DND-41 (cell line): Measurements from ENCODE around the gene TSHZ2.

ENCODE experiments used
- EZH2 ChIP-seq: IDR thresholded peaks from 3 replicates; pipeline ENCODE4 v1.6.1; 2012; ENCODE audit warnings: borderline replicate concordance, low read depth, mild to moderate bottlenecking, moderate library complexity, low read length, inconsistent platforms; ENCODE audit not compliant: severe bottlenecking
- TF ChIP-seq, protein P1 (sequence below): IDR thresholded peaks from 2 replicates; pipeline ENCODE4 v1.5.1; 2012; ENCODE audit warnings: borderline replicate concordance, low read length, moderate library complexity, mild to moderate bottlenecking; ENCODE audit not compliant: poor library complexity, severe bottlenecking; ENCODE audit errors: extremely low read depth

GRCh38 chr20:53349730-53350129, 377.6 kb downstream of the TSHZ2 start:
- TF ChIP-seq, protein P1, sequence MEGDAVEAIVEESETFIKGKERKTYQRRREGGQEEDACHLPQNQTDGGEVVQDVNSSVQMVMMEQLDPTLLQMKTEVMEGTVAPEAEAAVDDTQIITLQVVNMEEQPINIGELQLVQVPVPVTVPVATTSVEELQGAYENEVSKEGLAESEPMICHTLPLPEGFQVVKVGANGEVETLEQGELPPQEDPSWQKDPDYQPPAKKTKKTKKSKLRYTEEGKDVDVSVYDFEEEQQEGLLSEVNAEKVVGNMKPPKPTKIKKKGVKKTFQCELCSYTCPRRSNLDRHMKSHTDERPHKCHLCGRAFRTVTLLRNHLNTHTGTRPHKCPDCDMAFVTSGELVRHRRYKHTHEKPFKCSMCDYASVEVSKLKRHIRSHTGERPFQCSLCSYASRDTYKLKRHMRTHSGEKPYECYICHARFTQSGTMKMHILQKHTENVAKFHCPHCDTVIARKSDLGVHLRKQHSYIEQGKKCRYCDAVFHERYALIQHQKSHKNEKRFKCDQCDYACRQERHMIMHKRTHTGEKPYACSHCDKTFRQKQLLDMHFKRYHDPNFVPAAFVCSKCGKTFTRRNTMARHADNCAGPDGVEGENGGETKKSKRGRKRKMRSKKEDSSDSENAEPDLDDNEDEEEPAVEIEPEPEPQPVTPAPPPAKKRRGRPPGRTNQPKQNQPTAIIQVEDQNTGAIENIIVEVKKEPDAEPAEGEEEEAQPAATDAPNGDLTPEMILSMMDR: no peak
- TF ChIP-seq EZH2: no peak
